Fibroblast of mammary gland (primary cell): ENCODE data around the gene RASL11A.
"Not testable (repeated sequence)": the region's sequence is repeated elsewhere in the genome, so short reads cannot be mapped to it uniquely, and the experiment has no call there.

ENCODE experiments used
- DNase-seq: peaks from one replicate; pipeline ENCODE4 v3.0.0-alpha.2; 2010; ENCODE audit warnings: low read depth
- H3K4me3 ChIP-seq: 2 replicates; pipeline ENCODE4 v1.5.1; 2011; ENCODE audit warnings: low read depth, mild to moderate bottlenecking, low read length, moderate library complexity; ENCODE audit not compliant: control insufficient read depth
- TF ChIP-seq, protein P1 (sequence below): conservative IDR thresholded peaks from 2 replicates; pipeline ENCODE4 v1.5.1; 2011; ENCODE audit warnings: low read depth, low read length, inconsistent platforms; ENCODE audit not compliant: control insufficient read depth, insufficient read depth

RASL11A gene

DNA sequence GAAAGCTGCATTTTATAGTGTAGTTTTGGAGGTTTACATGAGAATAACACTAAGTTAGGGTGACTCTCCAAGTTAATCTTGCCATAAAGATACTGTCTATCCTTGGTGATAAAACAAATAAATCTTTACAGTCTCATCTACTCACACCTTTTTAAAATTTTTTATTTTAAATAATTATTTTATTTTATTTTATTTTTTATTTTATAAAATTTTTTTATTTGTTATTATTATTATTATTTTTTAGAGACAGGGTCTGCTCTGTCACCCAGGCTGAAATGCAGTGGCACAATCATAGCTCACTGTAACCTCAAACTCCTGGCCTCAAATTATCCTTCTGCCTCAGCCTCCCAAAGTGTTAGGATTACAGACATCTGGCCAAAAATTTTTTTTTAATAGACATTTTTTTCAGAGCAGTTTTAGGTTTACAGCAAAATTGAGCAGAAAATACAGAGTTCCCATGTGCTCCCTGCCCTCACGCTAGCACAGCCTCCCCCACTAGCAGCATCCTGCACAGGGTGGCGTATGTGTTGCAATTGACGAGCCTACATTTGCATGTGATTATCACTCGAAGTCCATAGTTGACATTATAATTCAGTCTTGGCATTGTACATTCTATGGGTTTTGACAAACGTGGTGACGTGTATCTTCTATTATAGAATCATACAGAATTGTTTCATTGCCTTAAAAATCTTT is 41.0 kb downstream of the RASL11A start:
- no peak for DNase-seq
- TF ChIP-seq, protein P1, sequence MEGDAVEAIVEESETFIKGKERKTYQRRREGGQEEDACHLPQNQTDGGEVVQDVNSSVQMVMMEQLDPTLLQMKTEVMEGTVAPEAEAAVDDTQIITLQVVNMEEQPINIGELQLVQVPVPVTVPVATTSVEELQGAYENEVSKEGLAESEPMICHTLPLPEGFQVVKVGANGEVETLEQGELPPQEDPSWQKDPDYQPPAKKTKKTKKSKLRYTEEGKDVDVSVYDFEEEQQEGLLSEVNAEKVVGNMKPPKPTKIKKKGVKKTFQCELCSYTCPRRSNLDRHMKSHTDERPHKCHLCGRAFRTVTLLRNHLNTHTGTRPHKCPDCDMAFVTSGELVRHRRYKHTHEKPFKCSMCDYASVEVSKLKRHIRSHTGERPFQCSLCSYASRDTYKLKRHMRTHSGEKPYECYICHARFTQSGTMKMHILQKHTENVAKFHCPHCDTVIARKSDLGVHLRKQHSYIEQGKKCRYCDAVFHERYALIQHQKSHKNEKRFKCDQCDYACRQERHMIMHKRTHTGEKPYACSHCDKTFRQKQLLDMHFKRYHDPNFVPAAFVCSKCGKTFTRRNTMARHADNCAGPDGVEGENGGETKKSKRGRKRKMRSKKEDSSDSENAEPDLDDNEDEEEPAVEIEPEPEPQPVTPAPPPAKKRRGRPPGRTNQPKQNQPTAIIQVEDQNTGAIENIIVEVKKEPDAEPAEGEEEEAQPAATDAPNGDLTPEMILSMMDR = no peak
- H3K4me3 ChIP-seq = no peak overlapping the region

DNA sequence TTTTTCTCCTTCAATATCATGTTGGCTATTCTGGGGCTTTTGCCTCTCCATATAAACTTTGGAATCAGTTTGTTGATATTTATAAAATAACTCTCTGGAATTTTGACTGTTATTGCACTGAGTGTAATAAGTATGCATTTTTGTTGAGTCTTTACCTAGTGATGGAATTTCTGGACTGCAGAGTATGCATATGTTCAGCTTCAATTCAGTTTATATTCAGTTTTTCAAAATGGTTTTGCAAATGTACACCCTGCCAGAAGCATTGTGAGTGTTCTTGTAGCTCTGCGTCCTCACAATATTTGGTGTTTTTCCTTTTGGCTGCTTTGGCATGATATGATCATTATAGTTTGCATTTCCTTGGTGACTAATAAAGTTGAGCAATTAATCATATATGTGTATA is 43.1 kb downstream of the RASL11A start:
- DNase-seq = no peak
- TF ChIP-seq, protein P1 = no peak
- H3K4me3 ChIP-seq = no peak overlapping the region

DNA sequence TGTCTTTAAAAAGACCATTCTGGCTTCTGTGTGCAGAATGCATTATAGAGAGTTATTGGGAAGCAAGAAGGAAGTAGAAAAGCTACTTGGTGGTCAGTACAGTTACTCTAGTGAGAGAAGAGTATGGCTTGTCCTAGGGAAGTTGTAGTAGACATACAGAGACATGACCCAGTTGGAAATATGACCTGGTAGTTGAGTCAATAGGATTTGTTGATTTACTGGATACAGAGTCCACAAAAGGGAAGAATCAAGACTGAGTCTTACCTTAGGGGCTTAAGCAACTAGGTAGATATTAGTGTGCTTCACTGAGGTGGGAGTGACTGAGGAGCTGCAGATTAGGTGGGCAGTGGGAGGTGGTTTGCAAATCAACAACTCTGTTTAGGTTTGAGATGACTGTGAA is 48.8 kb downstream of the RASL11A start:
- no peak overlapping the region for H3K4me3 ChIP-seq
- no peak for DNase-seq
- TF ChIP-seq, protein P1 = no peak

DNA sequence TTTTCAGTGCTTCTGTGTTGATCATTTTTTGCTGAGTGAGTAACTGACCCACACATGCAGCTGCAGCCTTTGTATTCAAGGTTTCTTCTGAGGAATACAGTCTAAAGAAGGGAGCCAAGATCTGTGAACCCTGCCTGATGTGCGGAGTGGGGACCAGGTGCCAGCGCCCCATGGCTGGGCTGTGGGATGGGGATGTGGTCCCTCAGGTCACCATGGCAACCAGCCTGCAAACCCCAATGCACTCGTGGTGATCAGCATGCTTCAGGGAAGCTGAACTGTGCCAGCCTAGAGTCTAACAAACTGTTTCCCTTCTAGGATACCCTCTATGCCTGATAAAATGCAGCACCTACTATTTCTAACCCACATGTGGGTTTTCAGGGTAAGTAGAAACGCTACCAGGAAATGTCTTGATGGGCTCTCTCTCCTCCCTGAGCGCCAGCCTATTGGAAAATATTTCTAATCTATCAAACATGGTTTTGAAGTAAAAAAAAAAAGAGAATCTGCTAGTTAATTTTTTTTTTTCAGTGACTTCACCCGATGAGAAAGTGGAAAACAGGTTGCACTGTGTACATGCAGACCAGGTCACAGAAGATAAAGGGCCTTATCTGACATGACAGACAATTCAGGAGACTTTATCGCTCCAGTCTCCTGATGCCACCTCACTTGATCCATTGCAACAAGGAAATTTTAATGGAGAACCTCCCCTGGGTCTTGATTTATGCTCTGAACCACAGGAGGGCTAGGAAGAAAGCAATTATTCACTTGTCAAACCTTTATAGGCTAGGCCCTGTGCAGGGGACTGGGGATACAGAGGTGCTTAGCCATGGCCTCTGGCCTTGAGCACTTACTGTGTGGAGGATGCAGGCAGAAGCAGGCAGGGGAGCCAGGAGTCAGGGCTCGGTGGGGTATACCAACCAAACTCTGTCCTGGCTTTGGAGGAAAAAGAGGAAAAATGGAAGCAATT is 51.1 kb downstream of the RASL11A start:
- no peak overlapping the region for H3K4me3 ChIP-seq

DNA sequence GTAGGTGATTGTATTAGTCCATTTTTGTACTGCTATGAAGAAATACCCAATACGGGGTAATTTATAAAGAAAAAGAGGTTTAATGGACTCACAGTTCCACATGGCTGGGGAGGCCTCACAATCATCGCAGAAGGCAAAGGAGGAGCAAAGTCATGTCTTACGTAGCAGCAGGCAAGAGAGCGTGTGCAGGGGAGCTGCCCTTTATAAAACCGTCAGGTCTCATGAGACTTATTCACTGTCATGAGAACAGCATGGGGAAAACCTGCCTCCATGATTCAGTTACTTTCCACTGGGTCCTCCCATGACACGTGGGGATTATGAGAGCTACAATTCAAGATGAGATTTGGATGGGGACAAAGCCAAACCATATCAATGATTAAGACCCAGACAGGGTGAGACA is 51.8 kb downstream of the RASL11A start:
- not testable (repeated sequence) for H3K4me3 ChIP-seq, DNase-seq

More for the DNA sequence above, 51.1 kb downstream of the RASL11A start:
- DNase-seq = no peak
- TF ChIP-seq, protein P1 = no peak
